ENCODE data around the gene TMEM94.

TMEM94 gene

GRCh38 chr17:75530837-75531720, 74.6 kb downstream of the TMEM94 start:
- DNase-seq = no peak

GRCh38 chr17:75531721-75532072, 75.3 kb downstream of the TMEM94 start:
- no peak for DNase-seq

- peak; percentile 60 to 67 for DNase-seq
These were observed 78.7 kb downstream of the TMEM94 start for GRCh38 chr17:75535119-75535537.

- DNase-seq = no peak
These were observed 79.4 kb downstream of the TMEM94 start for GRCh38 chr17:75535871-75536270.

GRCh38 chr17:75536366-75536765, 79.9 kb downstream of the TMEM94 start:
- no peak for DNase-seq

GRCh38 chr17:75539967-75540729, 83.7 kb downstream of the TMEM94 start:
- DNase-seq = no peak

GRCh38 chr17:75540923-75541503, 84.6 kb downstream of the TMEM94 start:
- no peak for DNase-seq

GRCh38 chr17:75542229-75542628, 85.8 kb downstream of the TMEM94 start:
- no peak for DNase-seq

GRCh38 chr17:75542728-75543336, 86.4 kb downstream of the TMEM94 start:
- DNase-seq = no peak

GRCh38 chr17:75544250-75544649, 87.8 kb downstream of the TMEM94 start:
- DNase-seq = no peak

- no peak for DNase-seq
These were observed 89.7 kb downstream of the TMEM94 start for GRCh38 chr17:75546181-75546580.

GRCh38 chr17:75547091-75547490, 90.7 kb downstream of the TMEM94 start:
- no peak for DNase-seq

GRCh38 chr17:75548813-75549212, 92.4 kb downstream of the TMEM94 start:
- no peak for DNase-seq
